Stomach smooth muscle (tissue), 2 donors: ENCODE measurements around the gene DLG2.

ENCODE experiments used
- H3K27ac ChIP-seq: one replicate; pipeline ENCODE4 v1.7.0; 2013; ENCODE audit warnings: mild to moderate bottlenecking, low read length, inconsistent platforms
- H3K27me3 ChIP-seq, 2 donors: one replicate each; pipeline ENCODE4 v1.7.0; 2013; ENCODE audit warnings: low read length in 2 of 2; ENCODE audit not compliant: insufficient read depth in 2 of 2, control insufficient read depth in 1 of 2
- H3K36me3 ChIP-seq, 2 donors: one replicate each; pipeline ENCODE4 v1.7.0; 2013; ENCODE audit warnings: low read length in 2 of 2; ENCODE audit not compliant: control insufficient read depth in 2 of 2, insufficient read depth in 2 of 2
- H3K4me1 ChIP-seq: one replicate; pipeline ENCODE4 v1.7.0; 2013; ENCODE audit warnings: low read length; ENCODE audit not compliant: control insufficient read depth, insufficient read depth
- H3K4me3 ChIP-seq, 2 donors: one replicate each; pipeline ENCODE4 v1.7.0; 2013; ENCODE audit warnings: low read length in 2 of 2
- H3K9ac ChIP-seq, 2 donors: one replicate each; pipeline ENCODE4 v1.7.0; 2013; ENCODE audit warnings: low read length in 2 of 2, mild to moderate bottlenecking in 1 of 2
- H3K9me3 ChIP-seq, 2 donors: one replicate each; pipeline ENCODE4 v1.7.0; 2013; ENCODE audit warnings: low read length in 2 of 2; ENCODE audit not compliant: control insufficient read depth in 2 of 2
- donor health status: healthy.
- donor health status: Pancreatic carcinoma.

DLG2 gene

DNA sequence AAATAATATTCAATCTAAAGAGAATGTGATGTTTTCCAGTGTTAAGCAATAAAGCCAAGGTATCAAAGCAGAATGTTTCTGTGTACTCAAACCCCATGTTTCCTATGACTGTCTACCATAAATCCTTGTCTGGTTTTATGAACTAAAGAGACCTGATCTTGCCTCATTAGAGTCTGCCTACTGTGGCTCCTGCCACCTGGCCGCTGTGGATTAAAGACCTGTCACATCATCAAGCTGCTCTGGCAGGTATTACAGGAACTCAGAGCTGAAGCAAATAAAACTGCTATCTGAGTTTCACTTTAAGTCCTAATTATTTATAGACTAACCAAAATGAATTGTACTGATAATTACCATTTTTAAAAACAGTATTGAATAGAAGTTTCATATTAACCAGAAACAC is 2133.2 kb downstream of the DLG2 start:
- Histone ChIP-seq H3K4me3 (no peak overlapping the region), H3K27ac (no peak overlapping the region), H3K4me1 (no peaks in the 10 kb centered on the region), H3K9ac (no peak overlapping the region), H3K27me3 (no peaks in the 10 kb centered on the region), H3K9me3 (no peaks in the 10 kb centered on the region), H3K36me3 (no peaks in the 10 kb centered on the region)

DNA sequence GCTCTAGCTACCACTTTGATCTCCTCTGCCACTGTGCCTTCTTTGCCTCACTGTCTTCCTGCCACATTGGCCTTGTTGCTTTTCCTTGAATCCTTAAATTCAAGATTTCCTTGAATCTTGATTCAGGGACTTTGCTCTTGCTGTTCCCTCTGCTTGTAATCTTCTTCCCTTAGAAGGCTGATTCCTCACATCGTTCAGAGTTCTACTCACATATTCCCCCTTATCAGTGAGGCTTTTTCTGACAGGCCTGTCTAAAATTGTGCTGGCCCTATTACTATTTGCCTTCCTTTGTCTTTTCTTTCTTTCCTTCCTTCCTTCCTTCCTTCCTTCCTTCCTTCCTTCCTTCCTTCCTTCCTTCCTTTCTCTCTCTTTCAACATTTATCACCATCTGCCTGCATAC is 2134.1 kb downstream of the DLG2 start:
- Histone ChIP-seq H3K9me3 (no peaks in the 10 kb centered on the region), H3K27me3 (no peaks in the 10 kb centered on the region), H3K36me3 (no peaks in the 10 kb centered on the region), H3K27ac (no peak overlapping the region), H3K4me1 (no peaks in the 10 kb centered on the region), H3K4me3 (no peak overlapping the region), H3K9ac (no peak overlapping the region)

DNA sequence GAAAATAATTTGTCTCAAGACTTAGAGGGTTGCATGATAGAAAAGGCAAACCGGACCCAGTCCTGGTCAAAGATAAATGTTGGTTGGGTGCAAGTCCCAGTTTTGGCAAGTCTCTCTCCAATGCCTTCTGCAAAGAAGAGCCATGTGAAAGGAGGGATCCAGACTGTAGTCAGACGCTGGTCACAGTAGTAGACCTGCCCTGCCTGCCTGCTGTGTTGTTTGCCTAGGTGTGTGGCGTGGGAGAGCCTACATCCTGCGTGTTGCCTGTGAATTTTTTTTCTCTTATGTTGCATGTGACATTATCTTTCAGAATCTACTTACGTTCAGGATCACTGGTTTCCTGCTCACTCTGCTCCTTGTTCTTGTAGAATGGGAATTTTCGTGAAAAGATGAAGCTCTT is 2143.3 kb downstream of the DLG2 start:
- no peaks in the 10 kb centered on the region for H3K36me3 ChIP-seq
- H3K27ac ChIP-seq, result no peak overlapping the region
- H3K4me1 ChIP-seq, result no peaks in the 10 kb centered on the region
- no peak overlapping the region for H3K4me3 ChIP-seq
- H3K9me3 ChIP-seq, result no peaks in the 10 kb centered on the region
- no peak overlapping the region for H3K9ac ChIP-seq
- no peaks in the 10 kb centered on the region for H3K27me3 ChIP-seq

DNA sequence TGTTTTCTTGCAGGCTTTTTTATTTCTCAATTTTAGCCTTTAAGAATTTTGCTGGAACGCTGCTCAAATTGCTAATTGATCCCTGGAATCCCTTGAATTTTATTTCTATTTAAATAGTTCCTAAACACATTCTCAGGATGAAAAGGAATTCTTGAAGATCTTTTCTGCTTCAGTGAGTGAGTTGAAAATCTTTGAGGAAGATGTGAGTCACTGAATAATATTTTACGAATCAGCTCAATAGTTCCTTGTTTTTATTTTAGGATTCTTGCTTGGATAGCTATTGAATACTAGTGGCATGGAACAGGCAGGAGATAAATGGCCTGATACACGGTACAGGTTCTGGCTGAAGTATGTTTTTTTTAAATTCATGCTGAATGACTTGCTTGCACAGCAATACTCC is 2146.3 kb downstream of the DLG2 start:
- no peaks in the 10 kb centered on the region for H3K9me3 ChIP-seq
- no peak overlapping the region for H3K27ac ChIP-seq
- H3K27me3 ChIP-seq, result no peaks in the 10 kb centered on the region
- H3K9ac ChIP-seq, result no peak overlapping the region
- no peaks in the 10 kb centered on the region for H3K4me1 ChIP-seq
- no peak overlapping the region for H3K4me3 ChIP-seq
- no peaks in the 10 kb centered on the region for H3K36me3 ChIP-seq

DNA sequence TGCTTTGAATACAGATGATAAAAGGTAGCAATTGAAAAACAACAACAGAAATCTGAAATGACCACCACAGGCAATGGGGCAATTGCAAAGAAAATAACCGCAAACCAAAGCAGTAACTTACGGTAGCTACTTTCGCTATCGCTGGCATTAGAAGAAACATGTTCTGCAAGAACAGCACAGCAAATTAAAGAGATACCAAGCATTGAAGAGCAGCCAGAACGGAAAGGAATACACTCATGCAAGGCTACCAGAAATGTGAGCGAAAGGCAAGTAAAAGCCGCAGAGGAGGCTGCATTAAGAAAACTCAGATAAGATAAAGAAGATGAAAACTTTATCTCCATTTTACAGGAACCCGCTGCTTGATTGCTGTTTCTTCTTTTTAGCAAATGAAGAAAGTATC is 2146.9 kb downstream of the DLG2 start:
- no peaks in the 10 kb centered on the region for H3K4me1 ChIP-seq
- no peaks in the 10 kb centered on the region for H3K27me3 ChIP-seq
- H3K27ac ChIP-seq, result no peak overlapping the region
- H3K36me3 ChIP-seq, result no peaks in the 10 kb centered on the region
- no peak overlapping the region for H3K4me3 ChIP-seq
- H3K9ac ChIP-seq, result no peak overlapping the region
- H3K9me3 ChIP-seq, result no peaks in the 10 kb centered on the region

DNA sequence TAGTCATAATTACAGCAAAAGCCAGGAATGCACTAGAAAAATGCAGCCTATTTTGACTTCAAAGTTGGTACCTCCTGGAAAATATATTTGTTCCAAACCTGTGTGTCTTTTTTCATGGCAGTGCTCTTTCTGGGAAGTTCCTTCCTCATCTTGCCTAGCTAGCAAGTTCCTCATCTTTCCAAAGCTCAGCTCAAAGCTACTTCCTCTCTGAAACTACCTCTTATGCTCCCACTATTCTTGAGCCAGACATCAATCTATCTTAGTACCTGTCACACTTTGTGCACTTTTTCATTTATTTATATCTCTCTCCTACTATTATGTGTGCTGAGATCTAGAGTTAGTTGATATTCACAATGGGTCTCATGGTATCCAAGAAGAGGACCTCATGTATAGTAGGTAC is 2149.4 kb downstream of the DLG2 start:
- Histone ChIP-seq H3K9ac (no peak overlapping the region), H3K36me3 (no peaks in the 10 kb centered on the region), H3K27ac (no peak overlapping the region), H3K27me3 (no peaks in the 10 kb centered on the region), H3K4me3 (no peak overlapping the region), H3K4me1 (no peaks in the 10 kb centered on the region), H3K9me3 (no peaks in the 10 kb centered on the region)

DNA sequence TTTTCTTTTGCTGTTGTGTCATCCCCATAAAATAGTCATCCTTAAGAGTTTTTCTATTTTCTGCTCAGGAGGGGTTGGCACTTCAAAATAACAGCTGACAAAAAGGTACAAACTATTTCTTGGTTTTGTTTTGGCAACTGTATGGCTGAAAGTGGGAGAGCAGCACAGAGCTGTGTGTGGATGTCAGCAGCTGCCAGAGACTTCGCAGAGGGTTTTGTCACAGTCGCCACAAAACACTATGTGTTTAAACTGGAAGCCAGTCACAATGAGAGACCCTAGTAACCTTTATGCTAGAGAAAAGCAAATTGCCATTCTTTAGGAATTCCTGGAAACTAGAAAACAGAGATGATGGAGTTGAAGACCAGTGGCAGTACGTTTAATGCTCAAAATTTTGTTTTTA is 2151.4 kb downstream of the DLG2 start:
- no peaks in the 10 kb centered on the region for H3K9me3 ChIP-seq
- no peaks in the 10 kb centered on the region for H3K36me3 ChIP-seq
- H3K4me3 ChIP-seq, result no peak overlapping the region
- no peaks in the 10 kb centered on the region for H3K27me3 ChIP-seq
- H3K4me1 ChIP-seq, result no peaks in the 10 kb centered on the region
- no peak overlapping the region for H3K27ac ChIP-seq
- no peak overlapping the region for H3K9ac ChIP-seq

DNA sequence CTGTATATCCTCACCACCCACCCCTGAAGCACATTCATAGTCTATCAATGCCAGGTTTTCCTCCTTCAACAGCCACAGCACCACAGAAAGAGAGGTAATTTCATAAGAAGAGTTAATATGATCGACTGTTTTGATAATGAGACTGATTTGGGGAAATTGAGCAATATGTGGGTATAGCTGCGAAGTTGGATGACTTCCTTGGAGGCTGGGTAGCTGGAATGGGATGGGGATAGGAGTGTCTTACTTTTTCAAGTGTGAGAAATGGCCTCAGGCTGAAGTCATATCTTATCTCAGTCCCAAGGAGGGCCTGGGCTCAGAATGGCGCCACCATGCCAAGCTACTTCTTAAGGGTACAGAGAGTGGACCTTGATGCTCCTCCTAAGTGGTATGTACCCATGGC is 2153.4 kb downstream of the DLG2 start:
- H3K27me3 ChIP-seq, result no peaks in the 10 kb centered on the region
- H3K4me3 ChIP-seq, result no peak overlapping the region
- H3K27ac ChIP-seq, result no peak overlapping the region
- no peaks in the 10 kb centered on the region for H3K9me3 ChIP-seq
- H3K9ac ChIP-seq, result no peak overlapping the region
- H3K36me3 ChIP-seq, result no peaks in the 10 kb centered on the region
- H3K4me1 ChIP-seq, result no peaks in the 10 kb centered on the region

DNA sequence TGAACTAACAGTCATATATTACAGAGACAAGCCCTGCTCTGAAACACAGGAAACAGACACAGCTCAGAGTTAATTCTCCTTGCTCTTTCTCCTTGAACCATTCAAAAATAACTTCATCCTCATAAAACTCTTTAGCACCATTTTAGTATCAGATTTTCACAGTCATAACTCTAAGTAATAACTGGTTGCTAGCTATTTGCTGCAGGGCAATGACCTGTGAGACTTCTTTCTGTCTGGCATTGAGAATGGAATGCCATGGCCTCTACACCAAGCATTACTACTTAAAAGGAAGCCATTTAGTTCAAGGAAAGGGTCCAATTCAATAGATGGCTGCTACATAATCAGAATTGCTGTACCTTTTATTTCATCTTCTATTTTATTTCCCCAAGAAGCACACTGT is 2154.3 kb downstream of the DLG2 start:
- no peak overlapping the region for H3K9ac ChIP-seq
- H3K4me3 ChIP-seq, result no peak overlapping the region
- no peaks in the 10 kb centered on the region for H3K9me3 ChIP-seq
- no peaks in the 10 kb centered on the region for H3K36me3 ChIP-seq
- no peaks in the 10 kb centered on the region for H3K4me1 ChIP-seq
- no peak overlapping the region for H3K27ac ChIP-seq
- H3K27me3 ChIP-seq, result no peaks in the 10 kb centered on the region

DNA sequence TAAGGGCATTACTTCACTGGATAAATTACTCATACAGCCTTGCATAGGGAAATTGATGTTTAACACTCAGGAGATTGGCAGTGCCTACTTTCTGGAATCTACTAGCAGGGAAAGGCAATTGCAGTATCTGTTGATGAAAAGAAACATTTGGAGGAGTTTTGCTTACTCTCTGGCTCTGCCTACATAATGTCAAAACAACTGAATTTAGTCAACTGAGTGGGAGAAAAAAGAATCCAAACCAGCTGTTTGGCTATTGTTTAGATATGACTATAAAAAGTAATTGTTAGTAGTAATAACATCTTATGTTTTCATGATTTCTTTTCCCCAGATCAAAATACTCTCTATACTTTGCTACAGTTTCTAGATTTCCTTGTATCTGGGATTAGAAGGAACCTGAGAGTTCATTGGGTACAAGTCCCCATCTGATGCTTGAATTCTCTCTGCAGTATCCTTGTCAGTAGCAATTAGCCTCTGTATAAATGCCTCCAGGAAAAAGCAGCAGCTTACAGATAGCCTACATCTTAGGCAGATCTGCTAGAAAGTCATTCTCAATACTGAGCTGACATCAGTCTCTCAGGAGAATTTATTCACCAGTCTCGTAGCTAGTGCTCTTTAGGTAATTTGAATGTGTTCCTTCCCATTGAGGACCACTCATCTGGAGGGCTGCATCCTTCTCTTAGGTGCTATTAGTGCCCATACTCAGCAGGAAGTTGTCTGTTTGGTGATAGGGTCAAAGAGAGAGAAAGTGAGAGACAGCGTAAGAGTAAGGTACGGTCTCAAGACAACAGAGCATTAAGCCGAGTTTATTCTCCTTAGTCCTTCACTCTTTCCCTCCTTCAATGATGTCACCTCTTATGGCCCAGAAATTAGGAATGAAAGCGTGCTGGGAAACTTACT is 2155.1 kb downstream of the DLG2 start:
- Histone ChIP-seq H3K4me3 (no peak overlapping the region), H3K9ac (no peak overlapping the region), H3K4me1 (no peaks in the 10 kb centered on the region), H3K27ac (no peak overlapping the region), H3K9me3 (no peaks in the 10 kb centered on the region), H3K27me3 (no peaks in the 10 kb centered on the region), H3K36me3 (no peaks in the 10 kb centered on the region)

DNA sequence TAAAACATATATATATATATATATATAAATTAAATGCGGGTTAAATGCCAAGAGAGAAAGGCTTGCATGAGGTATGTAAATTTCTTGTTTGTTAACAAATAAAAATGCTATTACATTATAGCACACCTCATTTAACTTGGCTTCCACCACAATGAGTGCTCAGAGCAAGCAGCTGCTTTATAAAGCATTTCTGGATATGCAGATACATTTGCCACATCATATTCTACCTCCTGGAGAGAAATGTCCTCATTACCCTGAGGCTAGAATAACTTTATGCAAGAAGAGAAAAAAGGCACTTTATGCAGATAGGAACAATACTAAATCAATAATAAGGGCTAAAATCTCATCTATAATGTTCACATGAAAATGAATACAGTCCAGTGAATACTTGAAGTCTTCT is 2159.3 kb downstream of the DLG2 start:
- no peak overlapping the region for H3K9ac ChIP-seq
- no peaks in the 10 kb centered on the region for H3K9me3 ChIP-seq
- no peaks in the 10 kb centered on the region for H3K27me3 ChIP-seq
- no peaks in the 10 kb centered on the region for H3K4me1 ChIP-seq
- no peaks in the 10 kb centered on the region for H3K36me3 ChIP-seq
- no peak overlapping the region for H3K4me3 ChIP-seq
- no peak overlapping the region for H3K27ac ChIP-seq
